Mesenchymal stem cell (in vitro differentiated cells and primary cell): Measurements from ENCODE around the gene IFI27L1.

ENCODE experiments used
- DNase-seq: peaks from one replicate; pipeline ENCODE4 v3.0.0-alpha.2; 2013
- H2AFZ ChIP-seq: one replicate; pipeline ENCODE4 v1.6.1; 2013; ENCODE audit warnings: low read depth, mild to moderate bottlenecking, control low read depth, inconsistent platforms, low read length, moderate library complexity
- H2AK5ac ChIP-seq: 2 replicates; pipeline ENCODE4 v1.6.1; 2013; ENCODE audit warnings: low read length, moderate library complexity, mild to moderate bottlenecking, inconsistent platforms; ENCODE audit not compliant: severe bottlenecking
- H2BK120ac ChIP-seq: one replicate; pipeline ENCODE4 v1.6.1; 2013; ENCODE audit warnings: low read depth, mild to moderate bottlenecking, inconsistent platforms, low read length, moderate library complexity
- H2BK12ac ChIP-seq, 2 experiments: one replicate each; pipeline ENCODE4 v1.6.1; 2013; ENCODE audit warnings: inconsistent platforms in 2 of 2, low read length in 2 of 2, mild to moderate bottlenecking in 2 of 2, moderate library complexity in 2 of 2, control low read depth in 1 of 2
- H2BK15ac ChIP-seq: one replicate; pipeline ENCODE4 v1.6.1; 2013; ENCODE audit warnings: mild to moderate bottlenecking, low read depth, inconsistent platforms; ENCODE audit not compliant: poor library complexity, severe bottlenecking
- H2BK5ac ChIP-seq: 2 replicates; pipeline ENCODE4 v1.6.1; 2013; ENCODE audit warnings: low read depth, mild to moderate bottlenecking, low read length, control low read depth, inconsistent platforms; ENCODE audit not compliant: poor library complexity, severe bottlenecking
- H3K14ac ChIP-seq, 2 experiments: one replicate each; pipeline ENCODE4 v1.6.1; 2013; ENCODE audit warnings: inconsistent platforms in 2 of 2, low read length in 2 of 2, control low read depth in 1 of 2, mild to moderate bottlenecking in 1 of 2, moderate library complexity in 1 of 2
- H3K18ac ChIP-seq, 2 experiments: one replicate each; pipeline ENCODE4 v1.6.1; 2013; ENCODE audit warnings: inconsistent platforms in 2 of 2, low read length in 2 of 2, control low read depth in 1 of 2, low read depth in 1 of 2, mild to moderate bottlenecking in 1 of 2
- H3K23ac ChIP-seq, 2 experiments: one replicate each; pipeline ENCODE4 v1.6.1; 2013; ENCODE audit warnings: inconsistent platforms in 2 of 2, low read length in 2 of 2, mild to moderate bottlenecking in 2 of 2, moderate library complexity in 2 of 2, control low read depth in 1 of 2
- H3K27ac ChIP-seq: 2 replicates; pipeline ENCODE4 v1.5.1; 2013; ENCODE audit warnings: mild to moderate bottlenecking, moderate library complexity, low read length, control low read depth, inconsistent platforms; ENCODE audit not compliant: poor library complexity, severe bottlenecking
- H3K27me3 ChIP-seq, 2 experiments: 2 replicates each; pipeline versions ENCODE4 v1.6.1 to v1.7.0; 2013; ENCODE audit warnings: low read length in 2 of 2, mild to moderate bottlenecking in 2 of 2, moderate library complexity in 2 of 2, control low read depth in 1 of 2, inconsistent platforms in 1 of 2; ENCODE audit not compliant: control insufficient read depth in 1 of 2, insufficient read depth in 1 of 2
- H3K36me3 ChIP-seq, 2 experiments: 2 replicates each; pipeline versions ENCODE4 v1.6.1 to v1.7.0; 2013; ENCODE audit warnings: low read length in 2 of 2, control low read depth in 1 of 2, inconsistent platforms in 1 of 2, low read depth in 1 of 2, mild to moderate bottlenecking in 1 of 2; ENCODE audit not compliant: insufficient read depth in 2 of 2, control insufficient read depth in 1 of 2
- H3K4ac ChIP-seq, 2 experiments: one replicate each; pipeline ENCODE4 v1.6.1; 2013; ENCODE audit warnings: inconsistent platforms in 2 of 2, low read length in 2 of 2, mild to moderate bottlenecking in 2 of 2, moderate library complexity in 2 of 2, control low read depth in 1 of 2, low read depth in 1 of 2
- H3K4me1 ChIP-seq: 2 replicates; pipeline ENCODE4 v1.6.1; 2013; ENCODE audit warnings: low read depth, low read length, control low read depth; ENCODE audit not compliant: control insufficient read depth, insufficient read depth
- H3K4me2 ChIP-seq: 2 replicates; pipeline ENCODE4 v1.6.1; 2013; ENCODE audit warnings: low read length, mild to moderate bottlenecking, inconsistent platforms; ENCODE audit not compliant: poor library complexity, severe bottlenecking
- H3K4me3 ChIP-seq, 2 experiments: 2 replicates each; pipeline versions ENCODE4 v1.5.1 to v1.7.0; 2013; ENCODE audit warnings: low read length in 2 of 2, mild to moderate bottlenecking in 2 of 2, control low read depth in 1 of 2, low read depth in 1 of 2; ENCODE audit not compliant: insufficient read depth in 1 of 2
- H3K79me1 ChIP-seq: replicated peaks from 2 replicates; pipeline ENCODE4 v1.6.1; 2013; ENCODE audit warnings: mild to moderate bottlenecking, control low read depth, low read length, inconsistent platforms; ENCODE audit not compliant: poor library complexity, severe bottlenecking
- H3K9ac ChIP-seq: 2 replicates; pipeline ENCODE4 v1.7.0; 2013; ENCODE audit warnings: mild to moderate bottlenecking, low read length, moderate library complexity
- H3K9me3 ChIP-seq: 2 replicates; pipeline ENCODE4 v1.7.0; 2013; ENCODE audit warnings: mild to moderate bottlenecking, low read length; ENCODE audit not compliant: control insufficient read depth
- H4K8ac ChIP-seq: one replicate; pipeline ENCODE4 v1.6.1; 2013; ENCODE audit warnings: inconsistent platforms, mild to moderate bottlenecking, low read length, moderate library complexity
- H4K91ac ChIP-seq: one replicate; pipeline ENCODE4 v1.6.1; 2013; ENCODE audit warnings: mild to moderate bottlenecking, low read length, inconsistent platforms
- WGBS: methylation state at CpG from one replicate; pipeline ENCODE4 v1.1.7; 2013; ENCODE audit warnings: mixed read lengths; 5-methylcytosine and 5-hydroxymethylcytosine counted together

IFI27L1 gene

GRCh38 chr14:94114589-94115057 is 33.5 kb downstream of the IFI27L1 start:
- no peak overlapping the region for H3K18ac ChIP-seq
- no peak overlapping the region for H2BK120ac ChIP-seq
- no peak overlapping the region for H2BK15ac ChIP-seq
- peak overlapping the region in 1 of 2 experiments; percentile 76 for H3K23ac ChIP-seq
- H3K9me3 ChIP-seq: peaks cover 4% of the 10 kb centered on the region
- no peak overlapping the region for H4K91ac ChIP-seq
- no peak overlapping the region for H2BK5ac ChIP-seq
- no peak overlapping the region for H3K4me2 ChIP-seq
- no peak for DNase-seq
- no peak overlapping the region for H2AFZ ChIP-seq
- H3K36me3 ChIP-seq: peaks cover 0 to 3% of the 10 kb centered on the region in 2 experiments
- H2AK5ac ChIP-seq: no peak overlapping the region
- H3K27ac ChIP-seq: no peak overlapping the region
- H3K27me3 ChIP-seq: peaks cover 5 to 49% of the 10 kb centered on the region in 2 experiments
- peak overlapping the region in 1 of 2 experiments; percentile 11 for H3K14ac ChIP-seq
- H3K4me3 ChIP-seq: no peak overlapping the region
- no peak overlapping the region for H3K9ac ChIP-seq
- no peaks in the 10 kb centered on the region for H3K4me1 ChIP-seq
- H3K4ac ChIP-seq: no peak overlapping the region
- WGBS: 92% methylated on average over 5 of the region's 5 CpGs
- no peak overlapping the region for H4K8ac ChIP-seq
- no peak overlapping the region for H2BK12ac ChIP-seq
- H3K79me1 ChIP-seq: no peaks in the 10 kb centered on the region

GRCh38 chr14:94115058-94115591 is 34.0 kb downstream of the IFI27L1 start:
- H2BK5ac ChIP-seq: no peak overlapping the region
- peaks cover 5 to 50% of the 10 kb centered on the region in 2 experiments for H3K27me3 ChIP-seq
- H2BK120ac ChIP-seq: no peak overlapping the region
- no peak overlapping the region for H3K18ac ChIP-seq
- no peak overlapping the region for H3K14ac ChIP-seq
- DNase-seq: no peak
- H4K8ac ChIP-seq: no peak overlapping the region
- WGBS: 75% methylated on average over 4 of the region's 4 CpGs
- H4K91ac ChIP-seq: no peak overlapping the region
- H2BK15ac ChIP-seq: no peak overlapping the region
- no peak overlapping the region for H3K9ac ChIP-seq
- no peaks in the 10 kb centered on the region for H3K4me1 ChIP-seq
- no peak overlapping the region for H3K4ac ChIP-seq
- H2AFZ ChIP-seq: no peak overlapping the region
- H3K27ac ChIP-seq: no peak overlapping the region
- H3K9me3 ChIP-seq: peaks cover 9% of the 10 kb centered on the region
- H3K4me3 ChIP-seq: no peak overlapping the region
- peaks cover 0 to 3% of the 10 kb centered on the region in 2 experiments for H3K36me3 ChIP-seq
- H2AK5ac ChIP-seq: no peak overlapping the region
- H3K23ac ChIP-seq: no peak overlapping the region
- H3K4me2 ChIP-seq: no peak overlapping the region
- no peak overlapping the region for H2BK12ac ChIP-seq
- H3K79me1 ChIP-seq: no peaks in the 10 kb centered on the region

GRCh38 chr14:94115631-94116030 is 34.5 kb downstream of the IFI27L1 start:
- no peak overlapping the region for H3K14ac ChIP-seq
- H3K27me3 ChIP-seq: peaks cover 5 to 50% of the 10 kb centered on the region in 2 experiments
- H3K79me1 ChIP-seq: no peaks in the 10 kb centered on the region
- no peak overlapping the region for H3K18ac ChIP-seq
- H4K8ac ChIP-seq: no peak overlapping the region
- H2BK12ac ChIP-seq: no peak overlapping the region
- 92% methylated on average over 15 of the region's 15 CpGs for WGBS
- H3K4ac ChIP-seq: no peak overlapping the region
- no peak overlapping the region for H2BK5ac ChIP-seq
- H3K9ac ChIP-seq: no peak overlapping the region
- H2BK15ac ChIP-seq: no peak overlapping the region
- H2AK5ac ChIP-seq: no peak overlapping the region
- no peak overlapping the region for H3K4me3 ChIP-seq
- H3K4me2 ChIP-seq: no peak overlapping the region
- H3K27ac ChIP-seq: no peak overlapping the region
- no peaks in the 10 kb centered on the region for H3K4me1 ChIP-seq
- no peak overlapping the region for H2BK120ac ChIP-seq
- H3K36me3 ChIP-seq: peaks cover 0 to 3% of the 10 kb centered on the region in 2 experiments
- H2AFZ ChIP-seq: no peak overlapping the region
- H3K9me3 ChIP-seq: peaks cover 14% of the 10 kb centered on the region
- H3K23ac ChIP-seq: no peak overlapping the region
- DNase-seq: no peak
- no peak overlapping the region for H4K91ac ChIP-seq

- Histone ChIP-seq H3K36me3 (peaks cover 0 to 3% of the 10 kb centered on the region in 2 experiments), H4K91ac (no peak overlapping the region), H3K27ac (no peak overlapping the region), H2BK120ac (no peak overlapping the region), H3K18ac (no peak overlapping the region), H2AK5ac (no peak overlapping the region), H3K4me3 (no peak overlapping the region), H3K27me3 (peaks cover 5 to 50% of the 10 kb centered on the region in 2 experiments), H2BK5ac (no peak overlapping the region), H3K9ac (no peak overlapping the region), H3K23ac (no peak overlapping the region), H2BK12ac (no peak overlapping the region), H3K9me3 (peaks cover 16% of the 10 kb centered on the region), H3K79me1 (no peaks in the 10 kb centered on the region), H2AFZ (no peak overlapping the region), H3K4me1 (no peaks in the 10 kb centered on the region), H3K4me2 (no peak overlapping the region), H2BK15ac (no peak overlapping the region), H3K4ac (no peak overlapping the region), H4K8ac (no peak overlapping the region), H3K14ac (no peak overlapping the region)
- WGBS: 78% methylated on average over 8 of the region's 10 CpGs
- no peak for DNase-seq
These were observed 35.6 kb downstream of the IFI27L1 start for GRCh38 chr14:94116701-94117100.
